ENCODE measurements around the gene KRTAP10-3.
"Not testable (repeated sequence)": the region's sequence is repeated elsewhere in the genome, so short reads cannot be mapped to it uniquely, and the experiment has no call there.

The KRTAP10-3 gene

GRCh38 chr21:44569861-44570517 is 11.4 kb upstream of the KRTAP10-3 start:
- DNase-seq: no peak

GRCh38 chr21:44568667-44569556 is 10.3 kb upstream of the KRTAP10-3 start:
- DNase-seq: no peak

GRCh38 chr21:44568261-44568660 is 9.7 kb upstream of the KRTAP10-3 start:
- no peak for DNase-seq

- no peak for DNase-seq
Measured at GRCh38 chr21:44567481-44568171, 9.0 kb upstream of the KRTAP10-3 start.

- DNase-seq: no peak
Measured at GRCh38 chr21:44566403-44566802, 7.8 kb upstream of the KRTAP10-3 start.

- peak; percentile 2 for DNase-seq
Measured at GRCh38 chr21:44564886-44565598, 6.4 kb upstream of the KRTAP10-3 start.

- no peak for DNase-seq
Measured at GRCh38 chr21:44564099-44564498, 5.5 kb upstream of the KRTAP10-3 start.

GRCh38 chr21:44558329-44558675 is 293 bp downstream of the KRTAP10-3 start:
- DNase-seq: not testable (repeated sequence)

- no peak for DNase-seq
Measured at GRCh38 chr21:44557491-44558328, 885 bp downstream of the KRTAP10-3 start.

GRCh38 chr21:44556879-44557278 is 1.7 kb downstream of the KRTAP10-3 start:
- no peak for DNase-seq

GRCh38 chr21:44555200-44555875 is 3.3 kb downstream of the KRTAP10-3 start:
- DNase-seq: no peak

- no peak for DNase-seq
Measured at GRCh38 chr21:44552681-44553080, 5.9 kb downstream of the KRTAP10-3 start.

- no peak for DNase-seq
Measured at GRCh38 chr21:44552136-44552535, 6.5 kb downstream of the KRTAP10-3 start.

GRCh38 chr21:44551340-44551961 is 7.1 kb downstream of the KRTAP10-3 start, which contains the start of gene KRTAP10-2:
Gene KRTAP10-2 (minus strand): TSS chr21:44551505. CDS start chr21:44551458, 47 bp downstream.
- DNase-seq: no peak

GRCh38 chr21:44550807-44551206 is 7.8 kb downstream of the KRTAP10-3 start:
- no peak for DNase-seq

- not testable (repeated sequence) for DNase-seq
Measured at GRCh38 chr21:44550285-44550684, 8.3 kb downstream of the KRTAP10-3 start.

- no peak for DNase-seq
Measured at GRCh38 chr21:44549525-44550211, 8.9 kb downstream of the KRTAP10-3 start.

GRCh38 chr21:44548922-44549321 is 9.7 kb downstream of the KRTAP10-3 start:
- no peak for DNase-seq

GRCh38 chr21:44548381-44548780 is 10.2 kb downstream of the KRTAP10-3 start:
- DNase-seq: no peak

GRCh38 chr21:44547656-44548331 is 10.8 kb downstream of the KRTAP10-3 start:
- DNase-seq: peak; percentile 9

Data from activated CD4-positive, alpha-beta T cell treated with anti-CD3 and anti-CD28 coated beads, Interleukin-10, Interleukin-2, amounts not matched to agents 100 ng/mL and 50 ng/mL, durations not matched to agents 16 hours and 8 hours (primary cell).